Loucy (cell line): ENCODE results near the gene MRPL18.

ENCODE experiments used
- H2AFZ ChIP-seq: fragments of 200-600 bp; sonication (generic); 2 replicates; pipeline ENCODE4 v1.6.0; 2016; ENCODE audit warnings: antibody characterized with exemption, mild to moderate bottlenecking, low read length, moderate library complexity
- H3F3A ChIP-seq: fragments of 200-600 bp; 2 replicates; pipeline ENCODE4 v1.6.0; 2016; ENCODE audit warnings: antibody characterized with exemption, low read depth, mild to moderate bottlenecking
- H3K27me3 ChIP-seq: fragments of 200-600 bp; sonication (generic); 2 replicates; pipeline ENCODE4 v1.6.1; 2014; ENCODE audit warnings: low read length, mild to moderate bottlenecking; ENCODE audit not compliant: insufficient read depth, poor library complexity, severe bottlenecking
- H3K36me3 ChIP-seq: fragments of 200-600 bp; sonication (generic); 2 replicates; pipeline ENCODE4 v1.6.1; 2016; ENCODE audit warnings: low read length; ENCODE audit not compliant: insufficient read depth
- H3K4me1 ChIP-seq: fragments of 200-600 bp; sonication (generic); 2 replicates; pipeline ENCODE4 v1.5.1; 2014; ENCODE audit warnings: low read length, mild to moderate bottlenecking; ENCODE audit not compliant: insufficient read depth, poor library complexity, severe bottlenecking
- H3K4me2 ChIP-seq: fragments of 200-600 bp; sonication (generic); 2 replicates; pipeline ENCODE4 v1.6.0; 2014; ENCODE audit warnings: antibody characterized with exemption, low read length, low read depth, mild to moderate bottlenecking; ENCODE audit not compliant: poor library complexity, severe bottlenecking
- H3K4me3 ChIP-seq: fragments of 200-600 bp; sonication (generic); 2 replicates; pipeline ENCODE4 v1.5.1; 2014; ENCODE audit warnings: low read length, mild to moderate bottlenecking, mixed read lengths; ENCODE audit not compliant: poor library complexity, severe bottlenecking
- H3K79me2 ChIP-seq: fragments of 200-600 bp; sonication (generic); 2 replicates; pipeline ENCODE4 v1.6.1; 2014; ENCODE audit warnings: low read length; ENCODE audit not compliant: insufficient read depth
- H3K9ac ChIP-seq: fragments of 200-600 bp; sonication (generic); 2 replicates; pipeline ENCODE4 v1.6.0; 2014; ENCODE audit warnings: mild to moderate bottlenecking, low read depth, low read length, moderate library complexity; ENCODE audit not compliant: poor library complexity, severe bottlenecking
- H3K9me2 ChIP-seq: fragments of 200-600 bp; sonication (generic); replicated peaks from 2 replicates; pipeline ENCODE4 v1.6.1; 2016; ENCODE audit warnings: low read depth, low read length, mixed read lengths
- H3K9me3 ChIP-seq: fragments of 200-600 bp; sonication (generic); 2 replicates; pipeline ENCODE4 v1.6.1; 2014; ENCODE audit warnings: mild to moderate bottlenecking, antibody characterized with exemption, low read length, low read depth; ENCODE audit not compliant: insufficient read depth
- H4K20me1 ChIP-seq: fragments of 200-600 bp; sonication (generic); 2 replicates; pipeline ENCODE4 v1.6.0; 2014; ENCODE audit warnings: antibody characterized with exemption, low read length, mild to moderate bottlenecking; ENCODE audit not compliant: insufficient read depth, poor library complexity, severe bottlenecking
- CTCF ChIP-seq: fragments of 200-600 bp; sonication (generic); conservative IDR thresholded peaks from 2 replicates; pipeline ENCODE4 v1.5.1; 2014; ENCODE audit warnings: mild to moderate bottlenecking, antibody characterized with exemption, low read length
- EZH2phosphoT487 ChIP-seq: fragments of 200-600 bp; IDR thresholded peaks from 2 replicates; pipeline ENCODE4 v1.6.1; 2018; ENCODE audit warnings: antibody characterized with exemption, mild to moderate bottlenecking, moderate library complexity, borderline replicate concordance

The MRPL18 gene

GRCh38 chr6:159758031-159759001 lies 32.0 kb upstream of the MRPL18 start:
- Histone ChIP-seq H3K9me3 (no peaks in the 10 kb centered on the region), H3F3A (no peaks in the 10 kb centered on the region), H3K36me3 (peaks cover 46% of the 10 kb centered on the region; the same call in 1 of the 2 replicates), H3K4me1 (peaks cover 14% of the 10 kb centered on the region), H3K79me2 (peaks cover 25% of the 10 kb centered on the region), H3K9ac (no peak overlapping the region), H3K9me2 (no peaks in the 10 kb centered on the region), H3K27me3 (no peaks in the 10 kb centered on the region), H3K4me3 (no peak overlapping the region), H4K20me1 (peaks cover 4% of the 10 kb centered on the region), H2AFZ (no peak overlapping the region), H3K4me2 (no peak overlapping the region)
- TF ChIP-seq CTCF (peak; percentile 30), EZH2phosphoT487 (no peak)

GRCh38 chr6:159759645-159760044 lies 30.6 kb upstream of the MRPL18 start:
- H3F3A ChIP-seq: no peaks in the 10 kb centered on the region
- H2AFZ ChIP-seq: no peak overlapping the region
- H3K79me2 ChIP-seq: peaks cover 37% of the 10 kb centered on the region
- TF ChIP-seq EZH2phosphoT487 (no peak), CTCF (no peak)
- H3K36me3 ChIP-seq: peaks cover 37% of the 10 kb centered on the region; the same call in 1 of the 2 replicates
- no peak overlapping the region for H3K4me2 ChIP-seq
- no peak overlapping the region for H3K4me3 ChIP-seq
- no peak overlapping the region for H3K9ac ChIP-seq
- no peaks in the 10 kb centered on the region for H3K9me3 ChIP-seq
- peaks cover 16% of the 10 kb centered on the region for H3K4me1 ChIP-seq
- H4K20me1 ChIP-seq: no peaks in the 10 kb centered on the region
- no peaks in the 10 kb centered on the region for H3K27me3 ChIP-seq
- no peaks in the 10 kb centered on the region for H3K9me2 ChIP-seq

GRCh38 chr6:159760602-159761057 lies 29.6 kb upstream of the MRPL18 start:
- peaks cover 17% of the 10 kb centered on the region for H3K4me1 ChIP-seq
- no peaks in the 10 kb centered on the region for H3F3A ChIP-seq
- no peaks in the 10 kb centered on the region for H3K9me2 ChIP-seq
- H3K9ac ChIP-seq: peak overlapping the region; percentile 96
- H3K36me3 ChIP-seq: peaks cover 31% of the 10 kb centered on the region; the same call in 1 of the 2 replicates
- H4K20me1 ChIP-seq: peaks cover 1% of the 10 kb centered on the region
- no peaks in the 10 kb centered on the region for H3K27me3 ChIP-seq
- peak overlapping the region; percentile 94 for H3K4me3 ChIP-seq
- H3K79me2 ChIP-seq: peaks cover 47% of the 10 kb centered on the region
- H2AFZ ChIP-seq: no peak overlapping the region
- TF ChIP-seq CTCF (no peak), EZH2phosphoT487 (no peak)
- H3K4me2 ChIP-seq: peak overlapping the region; percentile 97
- H3K9me3 ChIP-seq: no peaks in the 10 kb centered on the region
